Lung (tissue), 12 donors: ENCODE results near the gene EXOC4. TPM values are rescaled to one million over a fixed set of nuclear protein-coding genes. Genes with fewer than 3 reads are reported as not detected.

Experiments
- ATAC-seq: fragments of 200-7000 bp; cut with Tn5 transposase; one replicate; pipeline ENCODE4 v1.9.1; 2020; ENCODE audit warnings: moderate number of reproducible peaks; ENCODE audit not compliant: insufficient read depth, low FRiP score
- DNase-seq, 3 donors: peaks; one replicate each; pipeline ENCODE4 v3.0.0-alpha.2; 2013 to 2017
- H3K27ac ChIP-seq, 2 donors: one replicate each; pipeline ENCODE4 v1.5.1; 2013; ENCODE audit warnings: mild to moderate bottlenecking in 2 of 2, moderate library complexity in 2 of 2, control low read depth in 1 of 2, inconsistent platforms in 1 of 2, low read depth in 1 of 2, low read length in 1 of 2
- H3K27me3 ChIP-seq, 3 donors: one replicate each; pipeline ENCODE4 v1.5.1; 2013; ENCODE audit warnings: low read length in 2 of 3; ENCODE audit not compliant: control insufficient read depth in 3 of 3, insufficient read depth in 3 of 3
- H3K36me3 ChIP-seq, 4 donors: one replicate each; pipeline ENCODE4 v1.5.1; 2013; ENCODE audit warnings: low read length in 4 of 4, mild to moderate bottlenecking in 1 of 4, moderate library complexity in 1 of 4; ENCODE audit not compliant: control insufficient read depth in 4 of 4, insufficient read depth in 4 of 4
- H3K4me1 ChIP-seq, 5 donors: one replicate each; pipeline ENCODE4 v1.5.1; 2013; ENCODE audit warnings: low read length in 5 of 5, mild to moderate bottlenecking in 2 of 5, moderate library complexity in 1 of 5; ENCODE audit not compliant: control insufficient read depth in 5 of 5, insufficient read depth in 5 of 5
- H3K4me3 ChIP-seq: one replicate; pipeline ENCODE4 v1.5.1; 2013; ENCODE audit warnings: mild to moderate bottlenecking, control low read depth, moderate library complexity
- H3K9ac ChIP-seq, 2 donors: one replicate each; pipeline ENCODE4 v1.5.1; 2013; ENCODE audit warnings: low read length in 2 of 2, control low read depth in 1 of 2; ENCODE audit not compliant: insufficient read depth in 1 of 2
- H3K9me3 ChIP-seq, 4 donors: one replicate each; pipeline ENCODE4 v1.5.1; 2013; ENCODE audit warnings: low read length in 3 of 4, mild to moderate bottlenecking in 1 of 4, moderate library complexity in 1 of 4; ENCODE audit not compliant: control insufficient read depth in 4 of 4, insufficient read depth in 3 of 4
- WGBS, 2 donors: extraction: QIAGEN DNeasy Blood & Tissue Kit; methylation state at CpG; one replicate each; pipeline ENCODE4 v1.1.7; 2013; 5-methylcytosine and 5-hydroxymethylcytosine counted together
- polyA plus RNA-seq, 2 donors: library from polyadenylated mRNA; stranded (reverse); fragments of 200-250 nt; gene quantifications; one replicate each; pipeline ENCODE4 v1.2.1, GENCODE V29; 2013
- total RNA-seq, 2 donors: library from RNA; depleted of rRNA in 1 of 2; stranded (reverse); fragments of >200 nt in 1 of 2; gene quantifications; one replicate each; pipeline ENCODE4 v1.2.1, GENCODE V29; 2014 to 2021
- TF ChIP-seq, protein P1 (sequence below): IDR thresholded peaks from 2 replicates; pipeline ENCODE4 v1.5.1; 2012; ENCODE audit warnings: mild to moderate bottlenecking; ENCODE audit errors: control extremely low read depth, extremely low read depth
- donor health status: control.
- donor health status: control.
- donor health status: Bipolar disorder and iron deficiency.
- donor health status: healthy.
- donor health status: DM: yes; HTN: yes; CAD: no.

The EXOC4 gene
- total and polyA plus RNA-seq, 4 donors, result 10.3 to 232 (median 47.4) TPM

DNA sequence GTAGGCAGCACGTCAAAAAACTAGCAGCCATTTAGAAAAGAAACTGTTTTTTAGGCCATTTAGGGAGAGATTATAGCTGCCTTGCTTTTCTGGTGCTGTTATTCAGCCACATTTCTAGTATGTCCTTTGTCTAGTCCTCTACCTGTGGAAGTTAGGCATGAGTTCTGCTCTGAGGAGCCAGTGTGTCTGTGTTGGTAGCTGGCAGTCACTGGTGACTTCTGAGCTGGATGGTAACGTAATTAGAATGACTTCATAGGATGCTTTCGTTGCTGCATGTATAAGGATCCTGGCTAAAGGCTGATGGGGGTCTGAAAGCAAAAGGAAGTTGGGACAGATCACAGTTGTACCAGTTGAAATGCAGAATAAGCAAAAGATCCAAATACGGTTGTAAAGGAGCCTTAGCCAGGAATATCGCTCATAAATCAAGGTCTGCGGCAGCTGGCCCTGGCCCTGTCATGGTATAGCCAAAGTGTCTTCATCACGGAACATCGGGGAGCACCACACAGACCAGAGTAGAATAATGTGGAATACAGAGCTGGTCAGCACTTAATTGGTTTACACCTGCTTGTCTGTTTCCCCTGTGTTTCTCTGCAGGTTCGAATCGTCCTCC is 226.7 kb downstream of the EXOC4 start:
- DNase-seq (no peak), ATAC-seq (no peak)
- Histone ChIP-seq H3K36me3 (peaks cover 0 to 6% (median 3%) of the 10 kb centered on the region in 4 donors), H3K27ac (no peak overlapping the region), H3K4me3 (no peak overlapping the region), H3K9ac (no peak overlapping the region), H3K27me3 (no peaks in the 10 kb centered on the region), H3K4me1 (peaks cover 0 to 2% (median 0%) of the 10 kb centered on the region in 5 donors), H3K9me3 (no peaks in the 10 kb centered on the region)
- 96 to 98% methylated on average over 10 of the region's 10 CpGs for WGBS, 2 donors
- TF ChIP-seq, protein P1, sequence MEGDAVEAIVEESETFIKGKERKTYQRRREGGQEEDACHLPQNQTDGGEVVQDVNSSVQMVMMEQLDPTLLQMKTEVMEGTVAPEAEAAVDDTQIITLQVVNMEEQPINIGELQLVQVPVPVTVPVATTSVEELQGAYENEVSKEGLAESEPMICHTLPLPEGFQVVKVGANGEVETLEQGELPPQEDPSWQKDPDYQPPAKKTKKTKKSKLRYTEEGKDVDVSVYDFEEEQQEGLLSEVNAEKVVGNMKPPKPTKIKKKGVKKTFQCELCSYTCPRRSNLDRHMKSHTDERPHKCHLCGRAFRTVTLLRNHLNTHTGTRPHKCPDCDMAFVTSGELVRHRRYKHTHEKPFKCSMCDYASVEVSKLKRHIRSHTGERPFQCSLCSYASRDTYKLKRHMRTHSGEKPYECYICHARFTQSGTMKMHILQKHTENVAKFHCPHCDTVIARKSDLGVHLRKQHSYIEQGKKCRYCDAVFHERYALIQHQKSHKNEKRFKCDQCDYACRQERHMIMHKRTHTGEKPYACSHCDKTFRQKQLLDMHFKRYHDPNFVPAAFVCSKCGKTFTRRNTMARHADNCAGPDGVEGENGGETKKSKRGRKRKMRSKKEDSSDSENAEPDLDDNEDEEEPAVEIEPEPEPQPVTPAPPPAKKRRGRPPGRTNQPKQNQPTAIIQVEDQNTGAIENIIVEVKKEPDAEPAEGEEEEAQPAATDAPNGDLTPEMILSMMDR, result no peak

DNA sequence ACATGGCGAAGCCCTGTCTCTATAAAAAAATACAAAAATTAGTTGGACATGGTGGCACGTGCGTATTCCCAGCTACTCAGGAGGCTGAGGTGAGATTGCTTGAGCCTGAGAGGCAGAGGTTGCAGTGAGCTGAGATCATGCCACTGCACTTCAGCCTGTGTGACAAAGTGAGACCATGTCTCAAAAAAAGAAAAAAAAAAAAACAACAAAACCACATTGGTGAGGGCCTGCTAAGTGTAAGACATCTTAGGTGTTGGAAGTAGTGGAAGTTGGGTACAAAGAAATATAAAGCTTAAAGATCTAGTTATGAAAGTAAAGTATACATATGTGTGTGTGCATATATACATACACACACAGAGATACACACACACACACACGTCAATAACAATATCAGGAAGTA is 228.0 kb downstream of the EXOC4 start:
- WGBS, 2 donors, result 93% methylated on average over 4 of the region's 4 CpGs
- Histone ChIP-seq H3K9ac (no peak overlapping the region), H3K9me3 (no peaks in the 10 kb centered on the region), H3K4me3 (no peak overlapping the region), H3K27me3 (no peaks in the 10 kb centered on the region), H3K4me1 (peaks cover 0 to 2% (median 0%) of the 10 kb centered on the region in 5 donors), H3K27ac (no peak overlapping the region), H3K36me3 (peaks cover 0 to 6% (median 3%) of the 10 kb centered on the region in 4 donors)
- DNase-seq (no peak), ATAC-seq (no peak)
- TF ChIP-seq, protein P1, result no peak

DNA sequence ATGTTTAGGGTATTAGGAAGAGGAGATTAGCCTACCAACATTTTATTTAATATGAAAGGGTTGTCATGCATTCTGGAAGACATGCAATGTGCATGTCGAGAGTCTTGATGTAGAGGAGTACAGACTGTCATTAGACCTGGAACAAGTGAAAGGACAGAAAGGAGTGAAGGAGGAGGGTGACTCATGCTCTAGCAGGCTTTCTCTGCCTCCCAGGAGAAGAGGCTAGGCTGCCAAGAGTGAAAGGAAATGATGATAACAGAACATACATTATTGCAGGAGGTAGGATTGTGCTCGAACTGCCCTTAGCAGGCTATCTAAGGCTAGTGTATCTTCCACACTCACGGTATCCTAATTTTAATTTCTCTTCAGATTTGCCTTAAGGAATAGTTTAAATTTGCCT is 228.8 kb downstream of the EXOC4 start:
- Histone ChIP-seq H3K4me1 (peaks cover 0 to 2% (median 0%) of the 10 kb centered on the region in 5 donors), H3K27me3 (no peaks in the 10 kb centered on the region), H3K36me3 (peaks cover 0 to 6% (median 3%) of the 10 kb centered on the region in 4 donors), H3K9ac (no peak overlapping the region), H3K27ac (no peak overlapping the region), H3K9me3 (no peaks in the 10 kb centered on the region), H3K4me3 (no peak overlapping the region)
- DNase-seq, result no peak
- no peak for ATAC-seq
- TF ChIP-seq, protein P1, result no peak
- 88 to 91% methylated on average over 3 of the region's 3 CpGs for WGBS, 2 donors

DNA sequence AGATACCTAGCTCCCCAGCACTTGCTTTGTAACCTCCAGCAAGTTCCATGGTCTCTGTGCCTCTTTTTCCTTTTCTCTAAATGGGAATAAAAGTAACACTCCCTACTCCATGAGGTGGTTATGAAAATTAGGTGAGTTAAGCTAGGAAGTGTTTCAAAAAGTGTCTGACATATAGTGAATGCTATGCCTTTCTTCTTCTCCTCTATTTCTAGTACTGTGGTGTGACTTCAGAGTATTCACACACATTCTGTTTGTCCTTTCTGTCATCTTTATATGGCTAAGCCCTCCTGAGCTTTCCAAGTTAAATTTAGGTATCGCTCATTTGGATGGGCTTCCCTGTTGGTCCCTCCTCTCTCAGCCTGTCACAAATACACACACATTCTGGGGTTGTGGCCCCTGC is 229.7 kb downstream of the EXOC4 start:
- no peak overlapping the region for H3K27ac ChIP-seq
- H3K4me1 ChIP-seq, result peaks cover 0 to 2% (median 0%) of the 10 kb centered on the region in 5 donors
- H3K9me3 ChIP-seq, result no peaks in the 10 kb centered on the region
- no peak for DNase-seq
- peaks cover 0 to 6% (median under 1%) of the 10 kb centered on the region in 4 donors for H3K36me3 ChIP-seq
- no peak overlapping the region for H3K4me3 ChIP-seq
- no peak overlapping the region for H3K9ac ChIP-seq
- 98 to 100% methylated on average over 1 of the region's 1 CpG for WGBS, 2 donors
- TF ChIP-seq, protein P1, result no peak
- ATAC-seq, result no peak
- no peaks in the 10 kb centered on the region for H3K27me3 ChIP-seq
